SH-SY5Y (cell line): Measurements from ENCODE around the gene ACSL6.

Source experiments
- GATA2 ChIP-seq: IDR thresholded peaks from 2 replicates; pipeline ENCODE4 v1.6.1; 2011; ENCODE audit warnings: mild to moderate bottlenecking, low read depth, low read length
- GATA3 ChIP-seq: IDR thresholded peaks from 2 replicates; pipeline ENCODE4 v1.6.1; 2011; ENCODE audit warnings: low read depth, mild to moderate bottlenecking, low read length, moderate library complexity

DNA sequence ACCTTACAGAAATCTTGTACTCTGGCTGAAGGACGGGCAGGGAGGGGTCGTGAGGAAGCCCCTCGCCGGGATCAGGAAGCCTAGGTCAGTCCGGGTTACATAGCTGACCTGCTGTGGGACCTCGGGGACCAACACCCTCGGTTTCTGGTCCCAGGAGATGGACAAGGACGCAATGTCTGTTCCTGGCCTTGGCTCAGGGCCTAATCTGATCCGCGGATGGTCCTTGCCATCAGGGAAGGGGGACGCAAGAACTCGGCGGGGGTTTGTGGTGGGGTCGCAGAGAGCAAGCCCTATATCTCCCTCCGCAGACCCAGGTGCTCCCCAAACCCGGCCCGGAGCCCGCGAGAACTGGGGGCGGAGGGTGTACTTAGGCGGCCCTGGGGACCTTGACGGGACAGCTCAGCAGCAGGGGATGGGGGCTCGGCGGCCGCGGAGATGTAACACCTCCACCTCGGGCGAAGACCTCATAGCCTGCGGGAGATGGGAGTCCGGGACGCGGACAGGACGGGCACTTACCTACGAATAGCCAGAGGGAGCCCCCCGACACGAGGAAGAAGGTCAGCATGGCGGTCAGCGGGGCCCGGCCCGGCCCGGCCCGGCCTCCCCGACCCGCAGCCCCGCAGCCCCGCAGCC lies 353 bp downstream of the ACSL6 start:
- TF ChIP-seq GATA3 = no peak
- no peak for TF ChIP-seq GATA2
